HT-29 (cell line): Measurements from ENCODE around the gene SLITRK3. TPM values are rescaled to one million over a fixed set of nuclear protein-coding genes. Genes with fewer than 3 reads are reported as not detected.
"Not testable (repeated sequence)": the region's sequence is repeated elsewhere in the genome, so short reads cannot be mapped to it uniquely, and the experiment has no call there.

ENCODE experiments used
- DNase-seq: peaks from one replicate; pipeline ENCODE4 v3.0.0-alpha.2; 2015; ENCODE audit warnings: low spot score
- total RNA-seq: library from RNA; depleted of rRNA; stranded (reverse); fragments of >200 nt; shearing (Covaris generic); gene quantifications from 2 replicates; pipeline ENCODE4 v1.2.3, GENCODE V29; 2014; rRNA removed

SLITRK3 gene
- total RNA-seq, 1 experiment from 2014 or later, result not detected

DNA sequence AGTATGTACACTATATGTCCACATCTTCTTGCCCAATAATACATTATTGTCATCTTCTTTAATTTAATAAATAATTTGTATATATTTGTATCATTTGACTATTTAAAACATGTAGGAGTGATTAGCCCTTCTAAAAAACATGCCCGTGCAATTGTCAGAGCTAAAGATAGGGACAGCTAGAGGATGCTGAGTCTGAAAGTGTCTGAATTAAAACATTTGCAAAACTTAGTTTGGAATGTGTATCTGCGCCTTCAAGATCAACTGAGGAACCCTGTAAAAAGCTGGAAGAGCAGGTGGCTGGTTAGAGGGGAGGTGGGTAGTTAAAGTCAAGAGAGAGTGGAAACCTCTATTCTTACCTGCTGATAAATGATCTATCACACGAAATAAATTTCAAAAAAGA is 4.7 kb downstream of the SLITRK3 start:
- DNase-seq, result no peak

DNA sequence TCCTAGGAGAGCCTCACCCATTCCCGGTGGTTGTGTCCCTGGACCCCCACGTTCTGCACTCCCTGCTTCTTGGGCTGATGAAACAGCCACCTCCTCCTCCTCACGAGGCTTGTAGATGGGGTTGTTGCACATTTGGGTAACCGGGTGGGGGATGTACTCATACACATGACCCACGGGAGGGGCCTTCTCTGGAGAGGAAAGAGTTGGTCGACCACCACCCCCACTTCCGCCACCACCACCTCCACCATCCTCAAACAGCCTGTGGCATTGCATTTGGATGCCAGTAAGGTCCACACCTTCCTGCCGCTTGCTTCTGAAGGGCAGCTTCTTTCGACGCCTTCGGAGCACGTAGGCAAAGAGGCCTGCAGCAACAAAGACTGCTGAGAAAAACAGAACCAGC is 7.7 kb downstream of the SLITRK3 start:
- no peak for DNase-seq

GRCh38 chr3:165185707-165186327 is 10.4 kb downstream of the SLITRK3 start:
- peak; percentile 85 for DNase-seq

GRCh38 chr3:165181556-165181955 is 14.6 kb downstream of the SLITRK3 start:
- DNase-seq, result peak; percentile 17

- DNase-seq, result no peak
Measured at GRCh38 chr3:165170236-165170635, 25.9 kb downstream of the SLITRK3 start.

DNA sequence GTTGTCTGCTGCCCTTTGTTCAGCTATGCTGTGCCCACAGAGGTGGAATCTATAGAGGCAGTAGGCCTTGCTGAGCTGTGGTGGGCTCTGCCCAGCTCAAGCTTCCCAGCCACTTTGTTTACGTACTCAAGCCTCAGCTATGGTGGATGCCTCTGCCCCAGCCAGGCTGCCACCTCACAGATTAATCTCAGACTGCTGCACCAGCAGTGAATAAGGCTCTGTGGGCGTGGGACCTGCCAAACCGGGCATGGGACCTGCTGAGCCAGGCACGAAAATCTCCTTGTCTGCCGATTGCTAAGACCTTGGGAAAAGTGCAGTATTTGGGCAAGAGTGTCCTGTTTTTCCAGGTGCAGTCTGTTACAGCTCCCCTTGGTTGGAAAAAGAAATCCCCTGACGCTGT is 26.8 kb downstream of the SLITRK3 start:
- no peak for DNase-seq

- no peak for DNase-seq
Measured at GRCh38 chr3:165162883-165163282, 33.3 kb downstream of the SLITRK3 start.

- no peak for DNase-seq
Measured at GRCh38 chr3:165159760-165160421, 36.3 kb downstream of the SLITRK3 start.

DNA sequence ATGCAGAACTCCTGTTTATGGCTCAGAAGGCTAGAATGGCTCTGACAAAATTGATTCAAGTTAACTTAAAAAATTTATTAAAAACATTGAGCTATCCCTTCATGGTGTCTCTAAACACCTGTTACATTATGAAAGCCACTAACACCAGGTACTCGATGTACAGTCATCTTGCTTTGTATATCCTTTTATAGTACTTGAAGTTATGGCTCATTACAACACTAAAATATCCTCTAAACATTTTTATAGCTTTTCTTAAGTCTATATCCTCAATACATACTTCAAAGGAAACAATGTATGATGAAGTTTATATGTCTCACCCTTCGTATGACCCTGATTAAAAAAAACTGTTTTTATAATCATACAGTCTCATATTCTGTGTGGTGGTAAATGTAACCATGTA is 38.2 kb downstream of the SLITRK3 start:
- no peak for DNase-seq

GRCh38 chr3:165156757-165157420 is 39.3 kb downstream of the SLITRK3 start:
- DNase-seq, result no peak

GRCh38 chr3:165148876-165149441 is 47.2 kb downstream of the SLITRK3 start:
- DNase-seq, result peak; percentile 15

- DNase-seq, result no peak
Measured at GRCh38 chr3:165144271-165144670, 51.9 kb downstream of the SLITRK3 start.

DNA sequence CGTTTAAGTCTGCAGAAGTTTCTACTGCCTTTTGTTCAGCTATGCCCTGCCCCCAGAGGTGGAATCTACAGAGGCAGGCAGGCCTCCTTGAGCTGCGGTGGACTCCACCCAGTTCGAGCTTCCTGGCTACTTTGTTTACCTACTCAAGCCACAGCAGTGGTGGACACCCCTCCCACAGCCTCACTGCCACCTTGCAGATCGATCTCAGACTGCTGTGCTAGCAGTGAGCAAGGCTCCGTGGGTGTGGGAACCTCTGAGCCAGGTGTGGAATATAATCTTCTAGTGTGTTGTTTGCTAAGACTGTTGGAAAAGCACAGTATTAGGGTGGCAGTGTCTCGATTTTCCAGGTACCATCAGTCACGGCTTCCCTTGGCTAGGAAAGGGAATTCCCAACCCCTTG is 56.3 kb downstream of the SLITRK3 start:
- DNase-seq, result not testable (repeated sequence)

Other genes with a start within 250 kb of the SLITRK3 start
- 0.20 and 0.55 TPM in 2 replicates for gene SI, start 117.9 kb downstream of the SLITRK3 start, total RNA-seq